GM12892 (cell line): ENCODE data around the gene CACNA2D2.

Experiments
- POLR2A ChIP-seq: IDR thresholded peaks from 2 replicates; pipeline ENCODE4 v1.6.1; 2011; ENCODE audit warnings: low read depth, low read length, control low read depth
- POLR2AphosphoS5 ChIP-seq: IDR thresholded peaks from 2 replicates; pipeline ENCODE4 v1.6.1; 2011; ENCODE audit warnings: low read depth, low read length, control low read depth
- TAF1 ChIP-seq: IDR thresholded peaks from 2 replicates; pipeline ENCODE4 v1.6.1; 2011; ENCODE audit warnings: low read depth, mild to moderate bottlenecking, control low read depth, low read length, borderline replicate concordance

DNA sequence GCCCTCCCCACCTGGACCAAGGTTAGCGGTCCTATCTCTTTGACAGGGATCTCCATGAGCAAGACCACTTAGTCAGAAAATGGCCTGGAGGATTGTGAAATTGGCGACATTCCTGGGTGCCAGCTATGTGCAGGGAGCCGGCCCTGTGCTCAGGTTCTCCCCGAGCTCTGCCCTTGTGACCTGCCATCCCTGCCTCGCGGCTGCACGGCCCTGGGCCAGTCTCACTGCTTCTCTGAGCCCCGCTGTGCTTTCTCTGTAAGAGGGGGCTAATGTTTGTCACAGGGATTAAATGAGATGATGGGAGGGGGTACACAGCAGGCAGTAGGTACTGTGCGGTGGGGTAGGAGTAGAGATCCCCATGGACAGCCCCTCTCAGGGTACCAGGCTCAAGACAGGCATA, 49.2 kb upstream of the CACNA2D2 start:
- no peak for TF ChIP-seq POLR2AphosphoS5
- no peak for TF ChIP-seq POLR2A
- no peak for TF ChIP-seq TAF1
